ENCODE results near the gene GPR180.

The GPR180 gene

DNA sequence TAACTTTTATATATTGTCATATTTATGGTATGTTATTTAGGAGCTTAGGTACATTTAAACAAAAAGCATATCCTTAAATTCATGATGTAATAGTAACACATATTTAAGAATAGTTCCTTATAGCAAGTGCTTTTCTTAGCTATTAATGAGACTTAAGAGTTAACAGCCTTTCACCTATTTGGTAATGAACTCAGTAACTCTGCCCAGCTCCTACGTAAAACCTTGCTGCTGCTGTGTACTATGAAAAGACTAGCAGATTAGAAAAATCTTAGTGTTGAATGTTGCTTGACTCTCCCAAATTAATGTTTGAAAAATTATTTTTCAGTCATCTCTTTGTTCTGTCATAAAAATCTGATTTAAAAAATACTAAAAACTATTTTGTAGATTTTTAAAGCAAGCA is 6.9 kb downstream of the GPR180 start:
- TF ChIP-seq CTCF (IDR thresholded peaks at IDR 0.05), result no peak
- Mint-ChIP-seq H3K27me3 (ENCODE audit: low read depth, poor library complexity) (no peaks in the 10 kb centered on the region), H3K36me3 (ENCODE audit: low read depth) (peaks cover 51% of the 10 kb centered on the region), H3K9me3 (no peaks in the 10 kb centered on the region), H3K27ac (no peak overlapping the region), H3K4me1 (peaks cover 6% of the 10 kb centered on the region), H3K4me3 (no peak overlapping the region)
- DNase-seq, result no peak

DNA sequence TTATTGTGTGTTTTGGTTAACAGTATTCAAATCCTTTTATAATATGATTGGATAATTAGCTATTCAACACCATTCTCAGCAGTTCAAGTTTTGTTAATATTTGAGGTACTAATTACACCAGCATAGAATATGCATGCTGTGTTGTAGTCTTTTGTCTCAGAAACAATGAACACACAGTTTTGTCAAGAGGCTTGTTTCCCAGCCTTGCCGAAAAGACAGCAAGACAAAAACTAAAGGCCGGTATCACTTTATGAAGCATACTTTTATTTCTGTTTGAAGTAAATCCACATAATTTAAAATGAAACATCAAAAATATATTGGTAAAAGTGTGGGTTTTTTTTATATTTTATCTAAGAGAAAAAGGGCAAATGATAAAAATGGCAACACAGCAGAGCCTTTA is 7.5 kb downstream of the GPR180 start:
- H3K36me3 Mint-ChIP-seq (ENCODE audit: low read depth), result peaks cover 51% of the 10 kb centered on the region
- no peaks in the 10 kb centered on the region for H3K9me3 Mint-ChIP-seq
- H3K27ac Mint-ChIP-seq, result no peak overlapping the region
- TF ChIP-seq CTCF (IDR thresholded peaks at IDR 0.05), result no peak
- H3K27me3 Mint-ChIP-seq (ENCODE audit: low read depth, poor library complexity), result no peaks in the 10 kb centered on the region
- DNase-seq, result no peak
- peaks cover 6% of the 10 kb centered on the region for H3K4me1 Mint-ChIP-seq
- no peak overlapping the region for H3K4me3 Mint-ChIP-seq

GRCh38 chr13:94610475-94610874 is 8.8 kb downstream of the GPR180 start:
- Mint-ChIP-seq H3K36me3 (ENCODE audit: low read depth) (peaks cover 51% of the 10 kb centered on the region), H3K4me1 (peaks cover 6% of the 10 kb centered on the region), H3K4me3 (no peak overlapping the region), H3K27ac (peak overlapping the region; percentile 5), H3K27me3 (ENCODE audit: low read depth, poor library complexity) (no peaks in the 10 kb centered on the region), H3K9me3 (no peaks in the 10 kb centered on the region)
- DNase-seq, result no peak
- no peak for TF ChIP-seq CTCF (IDR thresholded peaks at IDR 0.05)

- DNase-seq, result no peak
- no peaks in the 10 kb centered on the region for H3K27me3 Mint-ChIP-seq (ENCODE audit: low read depth, poor library complexity)
- H3K4me3 Mint-ChIP-seq, result no peak overlapping the region
These were observed 10.4 kb downstream of the GPR180 start for GRCh38 chr13:94612050-94612449.

GRCh38 chr13:94613051-94613450 is 11.4 kb downstream of the GPR180 start:
- H3K27me3 Mint-ChIP-seq (ENCODE audit: low read depth, poor library complexity), result no peaks in the 10 kb centered on the region
- DNase-seq, result no peak
- TF ChIP-seq CTCF (IDR thresholded peaks at IDR 0.05), result no peak
- H3K27ac Mint-ChIP-seq, result no peak overlapping the region
- no peaks in the 10 kb centered on the region for H3K4me1 Mint-ChIP-seq
- H3K4me3 Mint-ChIP-seq, result no peak overlapping the region
- H3K36me3 Mint-ChIP-seq (ENCODE audit: low read depth), result peaks cover 34% of the 10 kb centered on the region
- no peaks in the 10 kb centered on the region for H3K9me3 Mint-ChIP-seq

More at GRCh38 chr13:94612050-94612449, 10.4 kb downstream of the GPR180 start:
- Mint-ChIP-seq H3K27ac (no peak overlapping the region), H3K4me1 (peaks cover 2% of the 10 kb centered on the region), H3K9me3 (no peaks in the 10 kb centered on the region), H3K36me3 (ENCODE audit: low read depth) (peaks cover 42% of the 10 kb centered on the region)
- no peak for TF ChIP-seq CTCF (IDR thresholded peaks at IDR 0.05)

DNA sequence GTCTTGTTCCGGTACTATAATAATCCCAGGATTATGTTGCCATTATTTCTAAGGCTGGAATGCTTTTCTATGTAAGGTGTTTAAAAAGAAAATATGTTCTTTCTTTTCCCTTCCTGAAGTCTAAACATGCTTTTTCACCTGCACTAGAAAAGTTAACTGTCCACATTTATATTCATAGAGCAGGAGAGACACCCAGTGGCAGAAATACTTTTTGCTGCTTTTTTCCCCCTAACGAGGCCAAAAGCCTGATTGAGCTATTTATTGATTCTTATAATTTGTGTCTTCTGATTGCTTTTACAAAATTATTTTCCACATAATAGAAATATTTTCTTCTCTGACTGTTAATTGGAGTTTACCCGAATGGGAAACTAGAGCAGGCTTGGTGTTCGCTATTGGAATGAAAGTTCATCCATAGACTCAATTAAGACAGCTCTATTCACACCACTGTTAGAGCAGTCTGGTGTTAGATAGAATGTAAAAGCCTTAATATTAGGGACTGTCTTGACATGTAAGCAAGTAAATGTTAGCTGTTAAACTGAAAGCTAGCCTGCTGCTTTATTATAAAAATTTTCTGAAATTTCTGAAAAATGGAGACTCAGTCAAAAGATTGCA is 15.8 kb downstream of the GPR180 start:
- Mint-ChIP-seq H3K36me3 (ENCODE audit: low read depth) (peaks cover 20% of the 10 kb centered on the region), H3K27me3 (ENCODE audit: low read depth, poor library complexity) (no peaks in the 10 kb centered on the region), H3K27ac (no peak overlapping the region), H3K4me3 (no peak overlapping the region), H3K4me1 (no peaks in the 10 kb centered on the region), H3K9me3 (no peaks in the 10 kb centered on the region)
- no peak for DNase-seq
- TF ChIP-seq CTCF (IDR thresholded peaks at IDR 0.05), result peak; percentile 46
